SK-N-SH (cell line): Measurements from ENCODE around the gene HECTD4. TPM values are rescaled to one million over a fixed set of nuclear protein-coding genes. Genes with fewer than 3 reads are reported as not detected.

Source experiments
- CTCF ChIA-PET: fragments of 300-600, 350-600 bp; formaldehyde crosslinking; extraction: SDS; loops from one replicate; lab custom pipeline; 2021; lab: Yijun Ruan, JAX
- POLR2A ChIA-PET: fragments of 350-600 bp; sonication (Branson Sonifier 250); formaldehyde crosslinking; extraction: SDS; loops from one replicate; lab custom pipeline; 2020; ENCODE audit warnings: antibody characterized with exemption, inconsistent platforms; lab: Yijun Ruan, JAX
- DNase-seq: peaks from one replicate; pipeline ENCODE4 v3.0.0; 2012
- H2AFZ ChIP-seq: fragments of 200-600 bp; sonication (generic); 2 replicates; pipeline ENCODE4 v1.8.1; 2016; ENCODE audit warnings: antibody characterized with exemption, mild to moderate bottlenecking, low read depth
- H3F3A ChIP-seq: fragments of 200-600 bp; sonication (generic); replicated peaks from 2 replicates; pipeline ENCODE3; 2016; ENCODE audit warnings: antibody characterized with exemption, mild to moderate bottlenecking; ENCODE audit not compliant: insufficient read depth
- H3K27ac ChIP-seq, 2 experiments: fragments of 200-500 bp in 1 of 2; fragments of 200-600 bp in 1 of 2; sonication (Bioruptor generic) in 1 of 2; sonication (generic), shearing (Covaris generic) in 1 of 2; 2 replicates each; pipeline versions ENCODE4 v1.5.1 to v1.6.1; 2014 to 2016; ENCODE audit warnings: low read depth in 2 of 2, inconsistent platforms in 1 of 2, low read length in 1 of 2, mild to moderate bottlenecking in 1 of 2, mixed read lengths in 1 of 2
- H3K27me3 ChIP-seq: fragments of 200-600 bp; sonication (generic), shearing (Covaris generic); 2 replicates; pipeline ENCODE4 v1.6.1; 2016; ENCODE audit warnings: mixed run types; ENCODE audit not compliant: insufficient read depth
- H3K36me3 ChIP-seq, 2 experiments: fragments of 200-500 bp in 1 of 2; fragments of 200-600 bp in 1 of 2; sonication (Bioruptor generic) in 1 of 2; sonication (generic) in 1 of 2; replicated peaks in 1 of 2; 2 replicates each; pipeline versions ENCODE3 to v1.5.1; 2014 to 2016; ENCODE audit warnings: low read length in 1 of 2, mild to moderate bottlenecking in 1 of 2; ENCODE audit not compliant: insufficient read depth in 2 of 2, control insufficient read depth in 1 of 2
- H3K4me1 ChIP-seq, 2 experiments: fragments of 200-500 bp in 1 of 2; fragments of 200-600 bp in 1 of 2; sonication (Bioruptor generic) in 1 of 2; sonication (generic), shearing (Covaris generic) in 1 of 2; 2 replicates each; pipeline versions ENCODE4 v1.5.1 to v1.6.1; 2014 to 2016; ENCODE audit warnings: low read depth in 1 of 2, low read length in 1 of 2, mixed run types in 1 of 2; ENCODE audit not compliant: insufficient read depth in 2 of 2, control insufficient read depth in 1 of 2
- H3K4me2 ChIP-seq: fragments of 200-600 bp; sonication (generic), shearing (Covaris generic); 2 replicates; pipeline ENCODE4 v1.6.1; 2017; ENCODE audit warnings: mixed run types
- H3K4me3 ChIP-seq, 2 experiments: fragments of 200-500 bp in 1 of 2; fragments of 200-600 bp in 1 of 2; sonication (Bioruptor generic) in 1 of 2; sonication (generic), shearing (Covaris generic) in 1 of 2; 2 replicates each; pipeline versions ENCODE4 v1.5.1 to v1.8.1; 2014 to 2016; ENCODE audit warnings: low read depth in 2 of 2, inconsistent platforms in 1 of 2, low read length in 1 of 2, mild to moderate bottlenecking in 1 of 2, mixed read lengths in 1 of 2, moderate library complexity in 1 of 2
- H3K79me2 ChIP-seq: fragments of 200-600 bp; sonication (generic); 2 replicates; pipeline ENCODE4 v1.8.1; 2017; ENCODE audit warnings: mild to moderate bottlenecking; ENCODE audit not compliant: insufficient read depth
- H3K9ac ChIP-seq: fragments of 200-600 bp; sonication (generic); 2 replicates; pipeline ENCODE4 v1.6.1; 2017; ENCODE audit warnings: mixed run types
- H3K9me2 ChIP-seq: fragments of 200-600 bp; sonication (generic); 2 replicates; pipeline ENCODE4 v1.6.1; 2017; ENCODE audit warnings: mixed run types
- H3K9me3 ChIP-seq: fragments of 200-600 bp; sonication (generic); 2 replicates; pipeline ENCODE4 v1.6.1; 2017; ENCODE audit warnings: mixed run types, mild to moderate bottlenecking, moderate library complexity
- H4K20me1 ChIP-seq: fragments of 200-600 bp; sonication (generic); 2 replicates; pipeline ENCODE4 v1.6.1; 2017; ENCODE audit warnings: mild to moderate bottlenecking, mixed run types; ENCODE audit not compliant: insufficient read depth
- CTCF ChIP-seq: fragments of 200-600 bp; sonication (generic); IDR thresholded peaks from 2 replicates; pipeline ENCODE4 v1.6.1; 2017; ENCODE audit warnings: antibody characterized with exemption, mild to moderate bottlenecking, moderate library complexity
- EP300 ChIP-seq, 2 experiments: IDR thresholded peaks; 2 replicates each; pipeline versions ENCODE4 v1.4.0 to v1.6.1; 2012; ENCODE audit warnings: borderline replicate concordance in 1 of 2, low read depth in 1 of 2, low read length in 1 of 2
- FOXM1 ChIP-seq: IDR thresholded peaks from 2 replicates; pipeline ENCODE4 v1.4.0; 2012; ENCODE audit warnings: low read depth, mild to moderate bottlenecking
- GATA2 ChIP-seq: sonication (generic); formaldehyde crosslinking; IDR thresholded peaks from 2 replicates; pipeline ENCODE4 v1.5.0; 2020; ENCODE audit warnings: mild to moderate bottlenecking, missing genetic modification reagents
- IRF3 ChIP-seq: fragments of 150-350 bp; IDR thresholded peaks from 2 replicates; pipeline ENCODE4 v1.6.1; 2016; ENCODE audit warnings: mild to moderate bottlenecking, low read depth, low read length
- MAX ChIP-seq: IDR thresholded peaks from 2 replicates; pipeline ENCODE4 v1.4.0; 2012; ENCODE audit warnings: low read depth
- MXI1 ChIP-seq: IDR thresholded peaks from 2 replicates; pipeline ENCODE4 v1.6.1; 2012; ENCODE audit warnings: mild to moderate bottlenecking, low read depth, low read length, improper control_type of control experiment
- NFIC ChIP-seq: IDR thresholded peaks from 2 replicates; pipeline ENCODE4 v1.4.0; 2012; ENCODE audit warnings: borderline replicate concordance
- NRF1 ChIP-seq: IDR thresholded peaks from 2 replicates; pipeline ENCODE4 v1.6.1; 2012; ENCODE audit warnings: low read depth, mild to moderate bottlenecking, low read length
- POLR2AphosphoS5 ChIP-seq: IDR thresholded peaks from 2 replicates; pipeline ENCODE4 v1.6.1; 2012; ENCODE audit warnings: low read depth, low read length
- RAD21 ChIP-seq: IDR thresholded peaks from 2 replicates; pipeline ENCODE4 v1.6.1; 2012; ENCODE audit warnings: mild to moderate bottlenecking, low read length
- RCOR1 ChIP-seq: fragments of 150-350 bp; IDR thresholded peaks from 2 replicates; pipeline ENCODE4 v1.6.1; 2017; ENCODE audit warnings: antibody characterized with exemption, low read length
- RXRA ChIP-seq: IDR thresholded peaks from 2 replicates; pipeline ENCODE4 v1.4.0; 2012; ENCODE audit warnings: low read depth, mild to moderate bottlenecking, borderline replicate concordance
- SMC3 ChIP-seq: IDR thresholded peaks from 2 replicates; pipeline ENCODE4 v1.6.1; 2012; ENCODE audit warnings: low read depth, low read length, improper control_type of control experiment
- TAF1 ChIP-seq: IDR thresholded peaks from 2 replicates; pipeline ENCODE4 v1.6.1; 2012; ENCODE audit warnings: low read depth, mild to moderate bottlenecking, low read length, moderate library complexity, borderline replicate concordance
- TCF12 ChIP-seq: IDR thresholded peaks from 2 replicates; pipeline ENCODE4 v1.4.0; 2012
- TEAD4 ChIP-seq: IDR thresholded peaks from 2 replicates; pipeline ENCODE4 v1.4.0; 2012; ENCODE audit warnings: mild to moderate bottlenecking, borderline replicate concordance; ENCODE audit not compliant: insufficient read depth
- ZBTB33 ChIP-seq: IDR thresholded peaks from 2 replicates; pipeline ENCODE4 v1.4.0; 2012; ENCODE audit warnings: low read depth, borderline replicate concordance
- WGBS: methylation state at CpG from one replicate; pipeline ENCODE4 v1.1.6; 2017; ENCODE audit warnings: low lambda C conversion rate; 5-methylcytosine and 5-hydroxymethylcytosine counted together
- polyA plus RNA-seq, 3 experiments: library from polyadenylated mRNA; depleted of rRNA; stranded (reverse); fragments of >200 nt; gene quantifications; 2 replicates each; pipeline ENCODE4 v1.2.3, GENCODE V29; 2012

The HECTD4 gene
- polyA plus RNA-seq, 1 of the 3 experiments (the other 2 are of a cell fraction) = 14.6 TPM

GRCh38 chr12:112165624-112166023 is 216.6 kb downstream of the HECTD4 start:
- Histone ChIP-seq H3K4me2 (no peak overlapping the region), H3K4me3 (no peak overlapping the region), H3K36me3 (peaks cover 3 to 40% of the 10 kb centered on the region in 2 experiments), H3K4me1 (no peaks in the 10 kb centered on the region), H3K9me2 (no peaks in the 10 kb centered on the region), H3F3A (no peaks in the 10 kb centered on the region), H3K79me2 (no peaks in the 10 kb centered on the region)
- CTCF ChIA-PET = no interaction called here
- TF ChIP-seq NFIC (no peak), MXI1 (no peak), FOXM1 (no peak), TEAD4 (no peak), POLR2AphosphoS5 (no peak)
- TF ChIP-seq, all 33 proteins: peak for 0
- H3K9ac ChIP-seq = no peak overlapping the region
- POLR2A ChIA-PET = no interaction called here
- no peak overlapping the region for H2AFZ ChIP-seq
- no peaks in the 10 kb centered on the region for H4K20me1 ChIP-seq
- H3K27me3 ChIP-seq = no peaks in the 10 kb centered on the region
- H3K9me3 ChIP-seq = no peaks in the 10 kb centered on the region
- no peak overlapping the region for H3K27ac ChIP-seq
- 99% methylated on average over 13 of the region's 13 CpGs for WGBS
- no peak for DNase-seq

GRCh38 chr12:112164011-112164660 is 218.1 kb downstream of the HECTD4 start:
- Histone ChIP-seq H3K36me3 (peaks cover 6 to 46% of the 10 kb centered on the region in 2 experiments), H3K4me3 (no peak overlapping the region), H3K9me2 (no peaks in the 10 kb centered on the region), H3K4me2 (no peak overlapping the region), H3K27me3 (no peaks in the 10 kb centered on the region), H4K20me1 (no peaks in the 10 kb centered on the region), H3K4me1 (no peaks in the 10 kb centered on the region), H3F3A (no peaks in the 10 kb centered on the region), H2AFZ (no peak overlapping the region), H3K27ac (no peak overlapping the region), H3K9me3 (no peaks in the 10 kb centered on the region), H3K9ac (no peak overlapping the region), H3K79me2 (no peaks in the 10 kb centered on the region)
- DNase-seq = no peak
- ChIA-PET POLR2A (no interaction called here), CTCF (no interaction called here)
- TF ChIP-seq TCF12 = no peak
- no peak for TF ChIP-seq EP300 (IDR thresholded peaks at IDR 0.05; ENCODE audit: borderline replicate concordance in 1 of 2, low read depth in 1 of 2, low read length in 1 of 2)
- no peak for TF ChIP-seq ZBTB33
- no peak for TF ChIP-seq RCOR1
- TF ChIP-seq GATA2 (CRISPR knock-in tag) = no peak
- no peak for TF ChIP-seq FOXM1
- no peak for TF ChIP-seq MXI1
- no peak for TF ChIP-seq IRF3
- no peak for TF ChIP-seq NRF1
- TF ChIP-seq RAD21 = no peak
- no peak for TF ChIP-seq RXRA
- no peak for TF ChIP-seq MAX
- TF ChIP-seq SMC3 = no peak
- TF ChIP-seq CTCF = no peak
- no peak for TF ChIP-seq TAF1
- 95% methylated on average over 26 of the region's 26 CpGs for WGBS
